Hepatocyte (in vitro differentiated cells): ENCODE data around the gene FNDC1. TPM values are rescaled to one million over a fixed set of nuclear protein-coding genes. Genes with fewer than 3 reads are reported as not detected.
A peak's percentile ranks its signal among the peaks of the same experiment; 100 is the strongest.

Source experiments
- DNase-seq: peaks from one replicate; pipeline ENCODE4 v3.0.0-alpha.2; 2016; ENCODE audit warnings: low spot score
- H2AFZ ChIP-seq: fragments of 200-600 bp; sonication (generic); 2 replicates; pipeline ENCODE4 v1.6.0; 2016; ENCODE audit warnings: antibody characterized with exemption, mild to moderate bottlenecking
- H3K27ac ChIP-seq: fragments of 200-600 bp; sonication (generic); 2 replicates; pipeline ENCODE4 v1.5.1; 2016; ENCODE audit warnings: mild to moderate bottlenecking
- H3K27me3 ChIP-seq: fragments of 200-600 bp; sonication (generic); 2 replicates; pipeline ENCODE4 v1.6.1; 2016
- H3K36me3 ChIP-seq: fragments of 200-600 bp; sonication (generic); replicated peaks from 2 replicates; pipeline ENCODE4 v1.5.1; 2016; ENCODE audit warnings: low read depth; ENCODE audit not compliant: insufficient read depth
- H3K4me1 ChIP-seq: fragments of 200-600 bp; sonication (generic); 2 replicates; pipeline ENCODE4 v1.5.1; 2016; ENCODE audit warnings: mild to moderate bottlenecking, moderate library complexity; ENCODE audit not compliant: insufficient read depth
- H3K4me2 ChIP-seq: fragments of 200-600 bp; sonication (generic); 2 replicates; pipeline ENCODE4 v1.6.0; 2016
- H3K4me3 ChIP-seq: fragments of 200-600 bp; sonication (generic); 2 replicates; pipeline ENCODE4 v1.5.1; 2016; ENCODE audit warnings: mild to moderate bottlenecking
- H3K79me2 ChIP-seq: fragments of 200-600 bp; sonication (generic); 2 replicates; pipeline ENCODE4 v1.6.0; 2017; ENCODE audit warnings: mild to moderate bottlenecking
- H3K9me2 ChIP-seq: fragments of 200-600 bp; sonication (generic); replicated peaks from 2 replicates; pipeline ENCODE4 v1.6.0; 2017; ENCODE audit warnings: mild to moderate bottlenecking; ENCODE audit not compliant: insufficient read depth
- H3K9me3 ChIP-seq: fragments of 200-600 bp; sonication (generic); 2 replicates; pipeline ENCODE4 v1.5.1; 2016; ENCODE audit warnings: low read depth, mild to moderate bottlenecking
- H4K20me1 ChIP-seq: fragments of 200-600 bp; sonication (generic); 2 replicates; pipeline ENCODE4 v1.6.0; 2016; ENCODE audit warnings: mild to moderate bottlenecking; ENCODE audit not compliant: insufficient read depth, poor library complexity, severe bottlenecking
- EZH2 ChIP-seq: fragments of 200-600 bp; sonication (generic); IDR thresholded peaks from 2 replicates; pipeline ENCODE4 v1.6.1; 2016; ENCODE audit warnings: antibody characterized with exemption, mild to moderate bottlenecking, borderline replicate concordance
- EZH2phosphoT487 ChIP-seq: fragments of 200-600 bp; sonication (generic); IDR thresholded peaks from one replicate; pipeline ENCODE4 v1.6.1; 2018; ENCODE audit warnings: antibody characterized with exemption, mild to moderate bottlenecking, low read depth, moderate library complexity; ENCODE audit not compliant: unreplicated experiment, severe bottlenecking
- WGBS: methylation state at CpG from one replicate; pipeline ENCODE4 v1.1.6; 2016; ENCODE audit warnings: low lambda C conversion rate; ENCODE audit errors: missing lambda C conversion rate; 5-methylcytosine and 5-hydroxymethylcytosine counted together
- polyA plus RNA-seq: library from polyadenylated mRNA; unstranded; fragments of >200 nt; fragmentation: Nextera tagmentation; extraction: Ambion mirVana; gene quantifications from 2 replicates; pipeline ENCODE4 v1.2.1, GENCODE V29; 2016
- total RNA-seq: library from RNA; depleted of rRNA; stranded (reverse); fragments of >200 nt; gene quantifications from 2 replicates; pipeline ENCODE4 v1.2.3, GENCODE V29; 2014
- TF ChIP-seq, protein P1 (sequence below): fragments of 200-600 bp; sonication (generic); IDR thresholded peaks from 2 replicates; pipeline ENCODE4 v1.5.1; 2016; ENCODE audit warnings: antibody characterized with exemption, mild to moderate bottlenecking; ENCODE audit not compliant: poor library complexity

FNDC1 gene
- total and polyA plus RNA-seq, 2 experiments from 2014 or later: 1.3 to 1.7 TPM

DNA sequence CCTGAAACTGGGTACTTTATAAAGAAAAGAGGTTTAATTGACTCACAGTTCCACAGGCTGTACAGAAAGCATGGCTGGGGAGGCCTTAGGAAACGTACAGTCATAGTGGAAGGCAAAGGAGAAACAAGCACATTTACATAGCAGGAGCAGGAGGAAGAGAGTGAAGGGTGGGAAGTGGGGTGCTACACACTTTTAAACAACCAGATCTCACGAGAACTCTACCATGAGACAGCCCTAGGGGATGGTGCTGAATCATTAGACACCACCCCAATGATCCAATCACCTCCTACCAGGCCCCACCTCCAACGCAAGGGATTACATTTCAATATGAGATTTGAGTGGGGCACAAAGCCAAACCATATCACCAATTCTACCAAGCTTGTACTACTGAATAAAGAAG, 7.4 kb upstream of the FNDC1 start:
- Histone ChIP-seq H3K4me2 (no peak overlapping the region), H4K20me1 (no peaks in the 10 kb centered on the region), H3K27me3 (peaks cover 14% of the 10 kb centered on the region), H3K36me3 (no peaks in the 10 kb centered on the region), H3K4me1 (peaks cover 2% of the 10 kb centered on the region), H3K4me3 (no peak overlapping the region), H3K9me3 (no peaks in the 10 kb centered on the region), H3K27ac (no peak overlapping the region), H2AFZ (no peak overlapping the region), H3K9me2 (no peaks in the 10 kb centered on the region), H3K79me2 (no peaks in the 10 kb centered on the region)
- no peak for DNase-seq
- 55% methylated on average over 3 of the region's 3 CpGs for WGBS
- TF ChIP-seq EZH2 (no peak), EZH2phosphoT487 (no peak)
- TF ChIP-seq, protein P1, sequence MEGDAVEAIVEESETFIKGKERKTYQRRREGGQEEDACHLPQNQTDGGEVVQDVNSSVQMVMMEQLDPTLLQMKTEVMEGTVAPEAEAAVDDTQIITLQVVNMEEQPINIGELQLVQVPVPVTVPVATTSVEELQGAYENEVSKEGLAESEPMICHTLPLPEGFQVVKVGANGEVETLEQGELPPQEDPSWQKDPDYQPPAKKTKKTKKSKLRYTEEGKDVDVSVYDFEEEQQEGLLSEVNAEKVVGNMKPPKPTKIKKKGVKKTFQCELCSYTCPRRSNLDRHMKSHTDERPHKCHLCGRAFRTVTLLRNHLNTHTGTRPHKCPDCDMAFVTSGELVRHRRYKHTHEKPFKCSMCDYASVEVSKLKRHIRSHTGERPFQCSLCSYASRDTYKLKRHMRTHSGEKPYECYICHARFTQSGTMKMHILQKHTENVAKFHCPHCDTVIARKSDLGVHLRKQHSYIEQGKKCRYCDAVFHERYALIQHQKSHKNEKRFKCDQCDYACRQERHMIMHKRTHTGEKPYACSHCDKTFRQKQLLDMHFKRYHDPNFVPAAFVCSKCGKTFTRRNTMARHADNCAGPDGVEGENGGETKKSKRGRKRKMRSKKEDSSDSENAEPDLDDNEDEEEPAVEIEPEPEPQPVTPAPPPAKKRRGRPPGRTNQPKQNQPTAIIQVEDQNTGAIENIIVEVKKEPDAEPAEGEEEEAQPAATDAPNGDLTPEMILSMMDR: no peak

DNA sequence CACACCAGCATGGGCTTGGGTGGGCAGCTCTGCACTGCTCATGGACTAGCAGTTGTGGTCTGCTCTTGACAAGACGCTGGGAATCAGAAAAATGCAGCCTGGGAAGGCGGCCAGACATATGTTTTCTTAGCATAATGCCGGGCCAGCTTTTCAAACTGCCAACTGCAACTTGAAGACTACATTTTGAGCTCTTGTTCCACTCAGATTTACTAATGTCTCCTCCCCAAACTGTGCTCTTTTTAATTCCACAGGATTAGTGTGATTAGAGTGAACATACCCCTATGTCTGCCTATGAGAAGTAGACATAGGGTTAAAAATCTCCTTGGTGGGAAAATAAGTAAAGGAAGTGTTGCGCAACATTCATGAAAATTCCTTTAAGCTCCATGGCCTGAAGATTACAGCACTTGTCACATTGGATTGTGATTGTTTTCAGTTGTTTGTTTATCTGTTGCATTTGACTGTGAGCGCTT, 5.3 kb upstream of the FNDC1 start:
- Histone ChIP-seq H3K4me2 (peak overlapping the region; percentile 21), H4K20me1 (no peaks in the 10 kb centered on the region), H3K27me3 (peaks cover 35% of the 10 kb centered on the region), H3K4me1 (peaks cover 7% of the 10 kb centered on the region), H3K4me3 (no peak overlapping the region), H3K9me2 (no peaks in the 10 kb centered on the region), H3K27ac (no peak overlapping the region), H2AFZ (no peak overlapping the region), H3K9me3 (no peaks in the 10 kb centered on the region), H3K79me2 (no peaks in the 10 kb centered on the region), H3K36me3 (no peaks in the 10 kb centered on the region)
- TF ChIP-seq EZH2phosphoT487 (no peak), EZH2 (no peak)
- TF ChIP-seq, protein P1: no peak
- peak; percentile 37 for DNase-seq
- WGBS: 64% methylated on average over 5 of the region's 5 CpGs

DNA sequence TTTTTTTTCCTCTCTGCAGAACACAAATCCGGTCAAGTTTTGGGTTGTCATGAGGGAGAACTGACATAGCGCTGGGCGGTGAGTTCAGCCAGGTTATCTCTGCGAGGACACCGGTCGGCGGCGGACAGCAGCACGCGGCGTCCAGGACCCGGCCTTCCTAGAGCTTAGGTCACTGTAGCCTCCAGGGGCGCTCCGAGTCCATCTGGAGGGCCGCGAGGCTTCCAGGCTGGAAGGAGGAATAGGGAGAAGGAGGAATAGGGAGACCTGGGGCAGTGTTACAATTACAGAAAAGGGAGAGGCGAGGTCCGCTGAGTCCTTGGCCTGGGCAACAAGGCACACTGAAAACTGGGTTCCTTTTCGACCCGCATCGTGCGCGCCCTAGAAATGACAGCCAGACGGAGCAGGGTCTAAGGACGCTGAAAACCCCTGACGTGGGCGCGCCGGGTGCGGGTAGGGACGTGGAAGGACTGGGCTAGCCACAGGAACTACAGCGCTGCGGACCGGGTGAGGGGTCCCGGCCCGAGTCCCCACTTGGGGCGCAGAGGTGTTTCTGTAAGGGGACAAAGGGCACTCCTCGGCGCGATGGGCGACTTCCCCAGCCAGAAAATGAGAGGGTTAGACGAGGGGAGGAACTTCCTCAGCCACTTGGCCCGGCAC, 536 bp upstream of the FNDC1 start:
- TF ChIP-seq EZH2phosphoT487: no peak
- TF ChIP-seq, protein P1: peak; percentile 33
- TF ChIP-seq EZH2: peak; percentile 64
- Histone ChIP-seq H3K27ac (no peak overlapping the region), H3K79me2 (no peaks in the 10 kb centered on the region), H2AFZ (peak overlapping the region; percentile 66), H3K4me1 (peaks cover 9% of the 10 kb centered on the region), H3K27me3 (peaks cover 76% of the 10 kb centered on the region), H3K9me2 (no peaks in the 10 kb centered on the region), H3K4me3 (peak overlapping the region; percentile 33), H3K9me3 (no peaks in the 10 kb centered on the region), H3K36me3 (no peaks in the 10 kb centered on the region), H3K4me2 (peak overlapping the region; percentile 95), H4K20me1 (no peaks in the 10 kb centered on the region)
- 8% methylated on average over 41 of the region's 43 CpGs for whole genome bisulfite sequencing
- peak; percentile 83 for DNase-seq
